IPS-18c (cell line): Measurements from ENCODE around the gene SLC22A23.

Experiments used
- H3K4me3 ChIP-seq: 2 replicates; pipeline ENCODE4 v1.7.0; 2013; ENCODE audit warnings: low read depth, mild to moderate bottlenecking, low read length, moderate library complexity; ENCODE audit not compliant: insufficient read depth
- H3K9me3 ChIP-seq: one replicate; pipeline ENCODE4 v1.6.1; 2013; ENCODE audit warnings: mild to moderate bottlenecking, low read length, moderate library complexity; ENCODE audit not compliant: control insufficient read depth, insufficient read depth

The SLC22A23 gene

DNA sequence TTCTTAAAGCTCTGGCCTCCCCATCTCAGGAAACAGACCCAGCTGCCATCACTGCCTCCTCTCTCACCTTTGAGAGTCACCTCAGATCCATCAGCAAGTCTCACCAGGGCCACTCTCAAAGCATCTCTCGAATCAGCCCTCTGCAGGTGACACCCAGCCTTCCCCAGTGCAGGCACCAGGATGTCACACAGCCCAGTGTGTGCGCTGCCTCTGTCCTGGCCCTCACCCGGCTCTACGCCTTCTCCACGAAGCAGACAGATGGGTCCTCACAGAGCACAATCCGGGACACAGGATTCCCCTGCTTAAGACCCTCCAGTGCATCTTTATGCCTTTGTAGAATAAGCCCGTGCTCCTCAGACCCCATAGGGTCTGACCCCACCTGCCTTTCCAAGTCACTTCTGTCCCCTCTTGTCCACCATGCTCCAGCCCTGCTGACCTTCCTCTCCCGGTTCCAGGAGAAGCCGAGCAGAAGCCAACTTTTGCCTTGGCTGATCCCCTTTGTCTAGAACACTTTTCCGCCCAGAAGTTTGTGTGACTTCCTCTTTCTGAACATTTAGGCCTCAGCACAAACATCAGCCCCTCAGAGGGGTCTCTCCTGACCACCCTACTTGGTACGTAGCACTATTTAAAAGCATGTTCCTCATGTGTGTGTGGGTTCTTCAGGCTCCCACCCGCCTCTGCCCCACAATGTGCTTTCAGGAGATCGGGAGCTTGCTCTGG is 137.9 kb downstream of the SLC22A23 start:
- no peak overlapping the region for H3K4me3 ChIP-seq
- H3K9me3 ChIP-seq = peaks cover 3% of the 10 kb centered on the region

DNA sequence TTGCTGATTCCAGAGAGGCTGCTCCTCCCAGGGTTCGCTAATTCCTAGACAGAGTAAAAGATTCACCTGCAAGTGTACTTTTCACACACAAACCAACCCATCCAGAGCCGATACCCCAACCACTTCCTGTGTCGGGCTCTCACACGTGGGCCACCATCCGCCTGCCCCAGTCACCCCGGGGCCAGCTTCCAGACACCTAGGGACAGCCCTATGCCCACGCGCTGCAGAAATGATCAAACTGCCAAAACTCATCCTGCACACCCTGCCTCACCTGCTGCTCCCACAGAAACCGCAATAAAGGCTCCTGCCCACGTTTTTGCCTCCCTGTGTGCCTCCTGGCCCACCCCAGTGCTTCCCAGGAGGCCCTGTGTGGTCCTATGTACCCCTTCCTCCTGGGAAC is 138.6 kb downstream of the SLC22A23 start:
- no peak overlapping the region for H3K4me3 ChIP-seq
- peaks cover 3% of the 10 kb centered on the region for H3K9me3 ChIP-seq

DNA sequence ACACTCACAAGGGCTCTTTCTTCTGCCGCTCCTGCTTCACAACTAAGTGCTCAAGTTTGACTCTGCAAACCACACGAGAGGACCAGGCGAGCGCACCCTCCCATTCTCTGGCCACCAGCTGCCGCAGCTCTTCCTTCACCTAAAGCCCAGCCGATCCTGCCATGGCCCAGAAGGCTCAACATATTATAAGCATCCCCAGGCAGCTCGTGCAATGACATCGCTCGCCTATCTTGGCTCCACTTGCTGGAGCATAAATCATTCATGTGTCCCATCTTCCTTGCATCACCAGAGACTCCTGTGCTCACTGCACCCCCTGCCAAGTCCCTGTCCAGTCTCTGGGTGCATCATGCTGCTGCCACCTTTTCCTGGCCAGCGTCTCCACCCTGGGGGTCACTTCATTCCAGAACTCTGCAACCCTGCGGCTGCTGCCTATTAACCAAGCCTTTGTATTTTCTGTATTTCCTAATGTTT is 139.1 kb downstream of the SLC22A23 start:
- peaks cover 3% of the 10 kb centered on the region for H3K9me3 ChIP-seq
- no peak overlapping the region for H3K4me3 ChIP-seq

DNA sequence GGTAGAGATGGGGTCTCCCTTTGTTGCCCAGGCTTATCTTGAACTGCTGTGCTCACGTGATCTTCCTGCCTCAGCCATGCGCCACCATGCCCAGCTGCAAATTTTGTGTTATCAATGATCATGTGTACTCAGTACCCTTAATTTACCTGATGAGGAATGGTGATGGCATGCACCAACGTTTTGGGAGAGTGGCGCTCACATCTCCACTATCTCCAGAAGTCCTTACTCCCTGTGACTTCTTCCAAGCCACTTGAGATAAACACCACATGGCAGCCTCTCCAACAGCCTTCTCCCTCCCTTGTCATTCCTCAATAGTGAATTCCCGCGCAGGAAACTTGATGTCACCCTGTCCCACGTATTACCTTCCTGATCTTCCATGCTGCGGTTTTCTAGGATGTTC is 140.0 kb downstream of the SLC22A23 start:
- no peak overlapping the region for H3K4me3 ChIP-seq
- peaks cover 3% of the 10 kb centered on the region for H3K9me3 ChIP-seq

DNA sequence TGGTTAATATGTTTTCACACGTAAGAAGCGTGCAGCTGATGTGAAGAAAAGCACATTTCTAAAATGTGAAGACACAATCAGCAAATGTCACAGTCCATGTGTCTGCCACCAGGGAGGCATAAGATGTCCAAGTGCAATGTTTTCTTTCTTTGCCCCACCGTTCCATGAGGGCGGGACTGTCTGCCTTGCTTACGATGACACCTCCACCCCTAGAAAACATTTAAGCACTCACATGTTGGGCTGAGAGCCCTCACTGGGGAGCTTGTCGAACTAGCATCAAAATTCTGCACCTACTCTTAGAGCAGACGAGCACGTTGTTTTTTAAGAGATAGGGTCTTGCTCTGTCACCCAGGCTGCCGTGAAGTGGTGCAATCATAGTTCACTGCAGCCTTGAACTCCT is 140.5 kb downstream of the SLC22A23 start:
- peaks cover 3% of the 10 kb centered on the region for H3K9me3 ChIP-seq
- H3K4me3 ChIP-seq = no peak overlapping the region

DNA sequence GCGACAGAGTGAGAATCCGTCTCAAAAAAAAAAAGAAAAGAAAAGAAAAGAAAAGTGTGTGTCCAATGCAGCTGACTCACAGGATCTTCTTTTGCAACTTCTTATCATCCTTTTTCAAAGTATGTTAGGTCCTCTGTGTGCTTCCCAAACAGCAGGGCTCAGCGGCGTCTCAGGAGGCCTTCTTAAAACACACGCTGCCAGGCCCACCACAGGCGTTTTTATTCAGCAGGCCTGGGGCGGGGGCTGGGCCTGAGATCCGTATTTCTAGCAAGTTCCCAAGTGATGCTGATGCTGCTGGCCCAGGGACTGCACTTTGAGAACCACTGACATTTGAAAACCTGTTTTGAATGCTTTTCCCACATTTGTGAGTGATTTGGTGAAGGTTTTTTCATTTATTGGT is 141.0 kb downstream of the SLC22A23 start:
- Histone ChIP-seq H3K9me3 (peaks cover 3% of the 10 kb centered on the region), H3K4me3 (no peak overlapping the region)

DNA sequence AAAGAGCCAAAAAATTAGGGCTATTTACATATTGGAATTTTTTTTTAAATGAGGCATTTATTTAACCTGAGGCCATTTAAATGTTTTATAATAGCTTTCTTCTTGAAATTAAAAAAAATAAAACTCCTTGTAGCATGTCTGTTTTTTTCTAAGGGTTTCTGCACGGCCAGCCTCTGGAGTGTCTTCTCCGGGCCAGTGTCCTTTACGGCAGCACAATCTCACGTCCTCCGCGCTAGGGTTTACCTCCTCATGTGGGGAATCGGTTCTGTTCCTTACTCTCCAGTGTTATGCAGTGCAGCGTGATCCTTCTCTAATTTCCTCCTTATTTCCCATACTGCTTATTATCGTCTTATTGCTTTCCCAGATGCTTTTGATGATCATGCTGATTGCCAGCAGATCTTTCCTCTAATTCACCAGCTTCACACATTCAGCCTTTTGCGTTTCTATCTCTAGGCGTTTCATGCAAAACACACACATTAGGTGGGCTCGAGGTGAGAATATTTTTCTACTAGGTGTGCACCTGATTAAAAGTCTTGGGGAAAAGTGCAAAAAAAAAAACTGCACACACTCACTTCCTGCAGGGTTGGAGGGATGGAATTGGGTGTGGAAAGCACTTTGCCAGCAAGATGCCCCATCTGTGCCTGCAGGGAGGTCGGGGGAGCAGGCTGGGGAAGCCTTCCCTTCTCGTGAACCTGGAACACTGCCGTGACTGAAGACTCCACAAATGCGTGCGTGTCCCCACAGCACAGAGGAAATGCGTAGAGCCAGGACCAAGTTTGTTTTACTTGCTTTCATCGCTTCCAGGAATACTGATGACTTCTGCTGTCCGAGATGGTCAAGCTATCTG is 142.0 kb downstream of the SLC22A23 start:
- Histone ChIP-seq H3K4me3 (no peak overlapping the region), H3K9me3 (peaks cover 3% of the 10 kb centered on the region)

DNA sequence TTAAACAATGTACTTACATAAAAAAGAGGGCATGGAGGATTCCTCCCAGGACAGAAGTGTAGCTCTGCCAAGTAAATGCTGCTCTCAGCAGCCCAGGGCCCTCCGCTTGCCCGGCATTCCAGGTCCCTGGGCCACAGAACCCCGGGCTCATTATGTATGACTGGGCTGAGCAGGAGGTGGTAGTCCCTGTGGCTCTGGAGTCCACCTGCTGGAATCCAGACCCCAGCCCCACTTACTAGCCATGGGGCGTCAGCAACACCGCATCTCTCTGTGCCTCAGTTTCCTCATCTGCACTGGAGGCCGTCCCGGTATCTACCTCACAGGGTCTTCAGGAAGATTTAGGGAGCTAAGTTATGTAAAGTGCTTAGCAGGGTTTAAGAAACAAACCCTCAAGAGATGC is 142.7 kb downstream of the SLC22A23 start:
- no peak overlapping the region for H3K4me3 ChIP-seq
- H3K9me3 ChIP-seq = peaks cover 3% of the 10 kb centered on the region

DNA sequence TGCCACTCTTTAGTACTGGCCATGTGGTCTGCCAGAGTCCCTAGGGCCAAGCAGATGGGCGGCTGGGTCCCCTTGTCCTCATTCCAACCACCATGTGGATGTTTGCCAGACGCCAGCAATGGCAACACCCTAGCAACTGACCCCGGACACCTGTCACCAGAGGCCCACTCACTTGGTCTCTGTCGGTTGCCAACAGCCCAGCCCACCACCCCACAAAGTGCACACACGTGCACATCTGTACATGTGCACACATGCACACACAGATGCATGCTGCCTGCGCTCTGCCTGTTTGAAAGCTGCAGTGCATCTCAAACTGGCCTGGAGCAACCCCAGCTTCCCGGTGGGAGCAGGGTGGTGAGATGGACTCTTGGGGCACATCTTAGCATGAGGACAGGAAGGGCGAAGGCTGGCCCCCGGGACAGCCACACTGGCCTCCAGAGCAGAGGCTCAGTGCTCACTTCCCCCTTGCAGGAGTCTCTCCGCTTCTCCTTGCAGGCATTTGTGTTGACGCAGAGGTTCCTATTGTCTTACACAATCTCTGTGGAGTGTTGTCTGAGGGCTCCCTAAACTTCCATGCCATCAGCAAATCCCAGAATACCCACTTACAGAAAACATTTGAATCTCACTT is 144.1 kb downstream of the SLC22A23 start:
- Histone ChIP-seq H3K4me3 (no peak overlapping the region), H3K9me3 (no peaks in the 10 kb centered on the region)

DNA sequence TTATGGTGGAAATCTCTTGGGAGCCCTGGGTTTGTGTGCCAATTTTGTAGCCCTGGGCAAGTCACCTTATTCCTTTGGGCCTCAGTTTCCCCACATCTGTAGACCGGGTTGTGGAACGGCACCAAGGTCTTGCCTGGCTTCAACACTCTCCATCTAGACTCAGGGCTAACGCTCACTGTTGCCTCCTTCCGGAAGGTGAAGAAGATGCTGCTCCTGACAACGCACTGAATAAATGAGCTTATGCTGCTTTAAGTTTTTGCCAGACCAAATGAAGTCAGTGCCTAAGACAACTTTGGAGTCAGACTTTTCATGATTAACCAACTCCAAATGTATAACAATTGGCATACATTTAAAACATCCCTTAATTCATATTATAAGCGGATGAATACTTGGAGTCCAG is 145.0 kb downstream of the SLC22A23 start:
- H3K9me3 ChIP-seq = no peaks in the 10 kb centered on the region
- H3K4me3 ChIP-seq = no peak overlapping the region

DNA sequence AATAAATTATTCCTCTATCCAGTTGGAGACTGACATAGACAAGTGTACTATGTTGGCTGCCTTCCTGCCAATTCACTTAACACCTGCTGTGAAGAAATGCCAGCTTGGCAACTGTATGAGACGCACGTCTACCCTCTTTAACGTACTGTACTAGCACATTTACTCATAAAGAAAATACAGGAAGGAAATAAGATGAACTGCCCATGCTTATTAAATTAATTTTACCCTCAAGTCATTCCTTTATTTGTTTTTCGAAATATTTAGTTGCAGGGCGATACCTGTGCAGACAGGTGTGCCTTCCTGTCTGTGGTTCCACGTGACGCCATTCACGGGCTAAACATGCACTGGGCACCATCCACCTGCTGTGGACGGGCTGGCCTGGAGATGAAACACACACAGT is 146.1 kb downstream of the SLC22A23 start:
- H3K9me3 ChIP-seq = no peaks in the 10 kb centered on the region
- H3K4me3 ChIP-seq = no peak overlapping the region

DNA sequence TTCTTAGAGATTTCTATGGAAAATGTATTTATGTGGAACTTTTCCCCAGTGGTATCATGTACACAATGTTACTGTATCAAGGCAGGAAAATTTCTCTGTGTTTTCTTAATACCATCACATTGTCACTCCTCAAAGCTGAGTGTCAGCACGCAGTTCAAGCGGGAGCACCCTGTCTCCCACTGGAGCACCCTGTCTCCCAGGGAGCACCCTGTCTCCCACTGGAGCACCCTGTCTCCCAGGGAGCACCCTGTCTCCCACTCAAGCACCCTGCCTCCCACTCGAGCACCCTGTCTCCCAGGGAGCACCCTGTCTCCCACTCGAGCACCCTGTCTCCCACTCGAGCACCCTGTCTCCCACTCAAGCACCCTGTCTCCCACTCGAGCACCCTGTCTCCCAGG is 146.8 kb downstream of the SLC22A23 start:
- H3K4me3 ChIP-seq = no peak overlapping the region
- H3K9me3 ChIP-seq = no peaks in the 10 kb centered on the region

DNA sequence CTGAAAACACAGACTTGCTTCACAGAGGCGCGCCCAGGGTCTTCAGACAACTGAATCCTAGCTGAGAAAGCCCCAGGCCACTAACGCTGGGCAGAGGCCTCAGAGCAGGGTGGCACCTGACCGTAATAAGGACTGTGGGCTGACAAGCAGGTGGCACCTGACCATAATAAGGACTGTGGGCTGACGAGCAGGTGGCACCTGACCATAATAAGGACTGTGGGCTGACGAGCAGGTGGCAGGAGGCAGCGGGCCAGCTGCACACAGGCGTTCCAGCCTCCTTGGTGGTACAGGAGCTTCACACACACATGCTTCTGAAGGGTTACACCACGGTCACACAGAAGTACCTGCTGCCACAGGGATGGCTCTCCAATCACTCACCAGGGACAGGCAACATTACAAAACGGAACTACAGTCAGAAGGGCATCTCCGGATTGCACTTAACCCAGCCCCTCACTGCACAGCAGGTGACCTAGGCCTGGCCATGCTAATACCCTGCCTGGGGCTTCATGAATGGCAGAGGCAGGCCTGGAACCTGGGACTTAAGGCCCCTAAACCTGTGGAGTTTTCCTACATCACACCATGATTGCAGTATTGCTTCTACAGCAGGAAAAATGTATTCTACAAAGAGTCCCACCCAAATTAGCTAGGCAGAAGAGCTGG is 147.3 kb downstream of the SLC22A23 start:
- H3K4me3 ChIP-seq = no peak overlapping the region
- no peaks in the 10 kb centered on the region for H3K9me3 ChIP-seq

DNA sequence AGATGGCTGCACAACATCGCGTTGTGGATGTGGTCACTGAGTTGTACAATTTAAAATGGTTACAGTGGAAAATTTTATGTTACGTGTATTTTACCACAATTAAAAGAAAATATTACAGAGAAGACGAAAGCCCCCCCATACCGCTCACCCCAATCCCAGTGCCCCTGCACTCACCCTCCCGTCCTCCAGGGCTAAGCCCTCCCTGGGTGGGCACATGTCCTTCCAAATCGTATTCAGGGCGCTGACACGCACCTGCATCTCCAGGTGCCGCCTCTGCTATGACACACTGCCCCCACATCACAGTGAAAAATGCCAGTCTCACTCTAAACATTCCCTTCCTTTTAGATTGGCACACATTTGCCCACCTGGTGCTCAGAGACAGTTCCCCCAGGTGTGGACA is 148.7 kb downstream of the SLC22A23 start:
- H3K4me3 ChIP-seq = no peak overlapping the region
- H3K9me3 ChIP-seq = no peaks in the 10 kb centered on the region

DNA sequence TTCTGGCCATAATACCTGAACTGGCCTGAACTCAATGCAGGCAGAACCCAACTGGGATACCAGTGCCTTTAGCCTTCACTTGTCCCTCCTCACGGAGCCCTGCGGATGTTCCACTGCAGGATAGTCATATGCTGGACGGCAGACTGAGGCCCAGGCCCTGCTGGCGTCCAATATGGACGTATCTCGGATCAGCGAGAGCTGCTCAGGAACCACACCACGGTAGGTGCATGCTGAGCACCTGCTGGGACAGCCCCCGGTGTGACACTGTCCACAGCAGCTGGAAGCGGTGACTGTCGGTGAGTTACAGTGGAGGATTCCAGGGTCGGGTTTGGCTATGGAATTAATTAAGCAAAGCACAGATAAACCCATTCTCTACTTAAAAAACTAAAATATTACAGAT is 149.4 kb downstream of the SLC22A23 start:
- no peaks in the 10 kb centered on the region for H3K9me3 ChIP-seq
- H3K4me3 ChIP-seq = no peak overlapping the region

DNA sequence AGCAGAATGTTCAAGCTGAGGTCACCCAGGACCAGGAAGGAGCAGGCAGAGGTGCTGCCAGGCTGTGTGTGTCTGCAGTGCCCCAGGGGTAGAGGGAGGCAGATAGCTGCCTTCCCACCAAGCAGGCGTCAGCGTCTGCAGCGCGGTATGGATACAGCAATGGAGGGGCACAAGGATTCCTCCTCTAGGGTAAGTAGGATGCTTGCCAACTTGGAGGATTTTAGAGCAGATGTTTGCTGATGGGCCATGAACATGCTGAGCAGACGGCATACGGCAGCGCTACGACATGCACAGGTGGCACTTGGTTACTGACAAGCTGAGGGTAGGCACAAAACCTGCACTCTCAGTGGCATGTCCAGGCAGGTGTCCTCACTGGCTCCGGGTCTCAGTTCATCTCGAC is 150.0 kb downstream of the SLC22A23 start:
- no peaks in the 10 kb centered on the region for H3K9me3 ChIP-seq
- H3K4me3 ChIP-seq = peak overlapping the region; percentile 4; the same call in 1 of the 2 replicates

DNA sequence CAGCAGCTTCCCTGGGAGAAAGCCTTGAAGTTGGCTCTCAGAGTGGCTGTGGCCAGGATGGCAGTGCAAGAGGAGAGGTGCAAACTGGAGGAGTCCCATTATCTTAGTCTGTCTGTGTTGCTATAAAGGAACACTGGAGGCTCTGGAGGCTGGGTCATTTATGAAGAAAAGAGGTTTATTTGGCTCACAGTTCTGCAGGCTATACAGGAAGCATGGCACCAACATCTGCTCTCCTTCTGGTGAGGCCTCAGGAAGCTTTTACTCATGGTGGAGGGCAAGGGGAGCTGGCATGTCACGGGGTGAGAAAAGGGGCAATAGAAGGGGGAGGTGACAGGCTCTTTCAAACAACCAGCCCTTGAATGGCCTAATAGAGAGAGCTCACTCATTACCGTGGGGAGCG is 151.0 kb downstream of the SLC22A23 start:
- Histone ChIP-seq H3K4me3 (no peak overlapping the region), H3K9me3 (no peaks in the 10 kb centered on the region)

DNA sequence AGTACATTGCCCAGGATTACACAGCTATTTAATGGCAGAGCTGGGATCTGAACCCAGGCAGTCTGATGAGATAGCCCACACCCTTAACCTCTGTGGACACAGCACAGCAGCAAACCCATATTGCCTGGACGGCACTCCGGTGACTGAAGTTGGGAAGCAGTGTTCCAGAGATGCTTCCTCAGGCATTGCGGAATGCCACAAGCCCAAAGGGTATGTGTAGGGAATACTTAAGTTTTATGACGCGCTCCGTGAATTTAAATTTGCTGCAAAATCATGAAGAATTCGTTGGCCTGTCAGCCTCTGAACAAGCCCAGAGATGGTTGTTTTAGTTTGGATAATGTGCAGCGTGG is 151.7 kb downstream of the SLC22A23 start:
- no peaks in the 10 kb centered on the region for H3K9me3 ChIP-seq
- no peak overlapping the region for H3K4me3 ChIP-seq
